CD4-positive, alpha-beta T cell (primary cell): Measurements from ENCODE around the gene MTOR. TPM values are rescaled to one million over a fixed set of nuclear protein-coding genes. Genes with fewer than 3 reads are reported as not detected.

Experiments used
- ATAC-seq: fragments of 200-7000 bp; cut with Tn5 transposase; one replicate; pipeline ENCODE4 v1.10.0; 2022; ENCODE audit warnings: mild to moderate bottlenecking; ENCODE audit not compliant: poor library complexity
- CTCF ChIA-PET: fragments of 350-600 bp; sonication (Branson Sonifier 250); formaldehyde crosslinking; loops from one replicate; lab custom pipeline; 2021; ENCODE audit warnings: antibody characterized with exemption, inconsistent platforms; lab: Charles Lee
- POLR2A ChIA-PET: fragments of 350-600 bp; sonication (Branson Sonifier 250); formaldehyde crosslinking; loops from one replicate; lab custom pipeline; 2021; ENCODE audit warnings: antibody characterized with exemption, inconsistent platforms; lab: Charles Lee
- DNase-seq, 14 experiments: peaks; one replicate each; pipeline ENCODE4 v3.0.0-alpha.2; 2013 to 2020; ENCODE audit warnings: mixed read lengths in 2 of 14
- H3K27ac ChIP-seq, 2 donors: one replicate each; pipeline versions ENCODE4 v1.5.1 to v1.7.0; 2013; ENCODE audit warnings: low read length in 2 of 2, low read depth in 1 of 2, mild to moderate bottlenecking in 1 of 2
- H3K27me3 ChIP-seq, 2 experiments: 1 replicate in 1 of 2; 2 replicates in 1 of 2; pipeline versions ENCODE4 v1.6.1 to v1.7.0; 2013; ENCODE audit warnings: low read length in 2 of 2, control low read depth in 1 of 2, mild to moderate bottlenecking in 1 of 2, moderate library complexity in 1 of 2; ENCODE audit not compliant: insufficient read depth in 2 of 2, control insufficient read depth in 1 of 2
- H3K36me3 ChIP-seq: one replicate; pipeline ENCODE4 v1.6.1; 2013; ENCODE audit warnings: low read length, control low read depth; ENCODE audit not compliant: insufficient read depth
- H3K4me1 ChIP-seq: one replicate; pipeline ENCODE4 v1.6.1; 2013; ENCODE audit warnings: low read length, control low read depth; ENCODE audit not compliant: insufficient read depth
- H3K4me3 ChIP-seq: one replicate; pipeline ENCODE4 v1.5.1; 2013; ENCODE audit warnings: mild to moderate bottlenecking, low read length, moderate library complexity
- H3K9me3 ChIP-seq, 2 experiments: 1 replicate in 1 of 2; 2 replicates in 1 of 2; pipeline versions ENCODE4 v1.6.1 to v1.7.0; 2013; ENCODE audit warnings: low read length in 2 of 2, mild to moderate bottlenecking in 2 of 2, control low read depth in 1 of 2, moderate library complexity in 1 of 2; ENCODE audit not compliant: control insufficient read depth in 1 of 2, insufficient read depth in 1 of 2
- H3K27ac Mint-ChIP-seq: one replicate; pipeline ENCODE4 v1.8.0; 2020; ENCODE audit warnings: mixed read lengths
- H3K27me3 Mint-ChIP-seq: one replicate; pipeline ENCODE4 v1.8.0; 2021; ENCODE audit warnings: mixed read lengths
- H3K36me3 Mint-ChIP-seq: one replicate; pipeline ENCODE4 v1.8.0; 2021; ENCODE audit warnings: low read depth, mixed read lengths
- H3K4me1 Mint-ChIP-seq: one replicate; pipeline ENCODE4 v1.8.0; 2021; ENCODE audit warnings: low read depth, mixed read lengths
- H3K4me3 Mint-ChIP-seq: one replicate; pipeline ENCODE4 v1.8.0; 2020; ENCODE audit warnings: mild to moderate bottlenecking, mixed read lengths
- H3K9me3 Mint-ChIP-seq: one replicate; pipeline ENCODE4 v1.8.0; 2020; ENCODE audit warnings: mixed read lengths
- CTCF ChIP-seq: fragments of 200-600 bp; IDR thresholded peaks from one replicate; pipeline ENCODE4 v1.8.0; 2022; ENCODE audit warnings: antibody characterized with exemption, mild to moderate bottlenecking
- intact Hi-C, 2 experiments: fragments of 100-400 bp; cut with DNase I in 1 of 2; cut with micrococcal nuclease in 1 of 2; formaldehyde crosslinking; loops; one replicate each; pipeline versions ENCODE4 v1.15.1 to v1.9.0; 2023 to 2025; cut with DNase I, micrococcal nuclease
- total RNA-seq, 174 experiments: library from RNA in 2 of 174; stranded (reverse) in 2 of 174; gene quantifications; one replicate each; pipeline ENCODE4 v1.2.3 and lab custom pipeline; 2021 to 2026

Gene MTOR
- total RNA-seq, 2 experiments from 2014 or later, result 27.3 to 28.9 TPM

DNA sequence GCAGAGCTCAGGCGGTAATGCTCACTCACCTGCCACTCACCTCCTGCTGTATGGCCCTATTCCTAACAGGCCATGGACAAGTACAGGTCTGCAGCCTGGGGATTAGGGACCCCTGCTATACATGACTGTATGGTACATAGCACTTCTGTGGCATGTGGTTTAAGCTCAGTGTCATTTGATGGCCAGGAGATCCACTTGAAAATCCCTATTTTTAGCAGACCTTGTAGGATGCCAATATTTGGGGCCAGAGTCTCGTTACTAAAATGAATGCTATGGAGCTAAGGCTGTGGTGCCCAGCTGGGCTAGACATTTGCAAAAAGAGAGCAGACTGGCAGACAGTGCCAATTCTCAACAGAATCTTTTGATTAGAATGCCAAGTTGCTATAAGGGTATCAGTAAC lies 74.9 kb downstream of the MTOR start:
- intact Hi-C loops, result no loop called here
- H3K27ac Mint-ChIP-seq, result no peak overlapping the region
- Histone ChIP-seq H3K27me3 (no peaks in the 10 kb centered on the region), H3K36me3 (peaks cover 43% of the 10 kb centered on the region), H3K9me3 (no peaks in the 10 kb centered on the region), H3K4me3 (no peak overlapping the region), H3K4me1 (no peaks in the 10 kb centered on the region), H3K27ac (no peak overlapping the region)
- no peaks in the 10 kb centered on the region for H3K9me3 Mint-ChIP-seq
- ChIA-PET CTCF (no interaction called here), POLR2A (no interaction called here)
- no peak for TF ChIP-seq CTCF
- H3K36me3 Mint-ChIP-seq, result peaks cover 87% of the 10 kb centered on the region
- H3K4me3 Mint-ChIP-seq, result no peak overlapping the region
- ATAC-seq (no peak), DNase-seq (no peak)
- H3K27me3 Mint-ChIP-seq, result no peaks in the 10 kb centered on the region
- H3K4me1 Mint-ChIP-seq, result no peaks in the 10 kb centered on the region

- no peak overlapping the region for H3K27ac Mint-ChIP-seq
- no peak for TF ChIP-seq CTCF
- Histone ChIP-seq H3K4me1 (no peaks in the 10 kb centered on the region), H3K27ac (no peak overlapping the region), H3K9me3 (no peaks in the 10 kb centered on the region), H3K27me3 (no peaks in the 10 kb centered on the region), H3K36me3 (peaks cover 40% of the 10 kb centered on the region), H3K4me3 (no peak overlapping the region)
- DNase-seq (no peak), ATAC-seq (no peak)
- H3K4me1 Mint-ChIP-seq, result no peaks in the 10 kb centered on the region
- ChIA-PET CTCF (no interaction called here), POLR2A (no interaction called here)
- H3K27me3 Mint-ChIP-seq, result no peaks in the 10 kb centered on the region
- intact Hi-C loops, result no loop called here
- peaks cover 87% of the 10 kb centered on the region for H3K36me3 Mint-ChIP-seq
- no peak overlapping the region for H3K4me3 Mint-ChIP-seq
- no peaks in the 10 kb centered on the region for H3K9me3 Mint-ChIP-seq
Observed at GRCh38 chr1:11187000-11187399, 75.4 kb downstream of the MTOR start.

- no peak for TF ChIP-seq CTCF
- ATAC-seq (no peak), DNase-seq (no peak)
- H3K27me3 Mint-ChIP-seq, result no peaks in the 10 kb centered on the region
- peaks cover 82% of the 10 kb centered on the region for H3K36me3 Mint-ChIP-seq
- H3K4me1 Mint-ChIP-seq, result no peaks in the 10 kb centered on the region
- H3K27ac Mint-ChIP-seq, result no peak overlapping the region
- no peak overlapping the region for H3K4me3 ChIP-seq
- no peaks in the 10 kb centered on the region for H3K27me3 ChIP-seq
- ChIA-PET POLR2A (no interaction called here), CTCF (no interaction called here)
- H3K4me1 ChIP-seq, result no peaks in the 10 kb centered on the region
- no peaks in the 10 kb centered on the region for H3K9me3 Mint-ChIP-seq
- intact Hi-C loops, result no loop called here
- peaks cover 31% of the 10 kb centered on the region for H3K36me3 ChIP-seq
- no peak overlapping the region for H3K27ac ChIP-seq
- H3K4me3 Mint-ChIP-seq, result no peak overlapping the region
- H3K9me3 ChIP-seq, result no peaks in the 10 kb centered on the region
Observed at GRCh38 chr1:11184973-11185372, 77.4 kb downstream of the MTOR start.
